B cell (primary cell): ENCODE measurements around the gene KIF23. TPM values are rescaled to one million over a fixed set of nuclear protein-coding genes. Genes with fewer than 3 reads are reported as not detected.

Source experiments
- ATAC-seq: fragments of 200-7000 bp; cut with Tn5 transposase; one replicate; pipeline ENCODE4 v1.10.0; 2021; ENCODE audit warnings: low read depth, mild to moderate bottlenecking, moderate number of reproducible peaks, moderate library complexity
- CTCF ChIA-PET: fragments of 350-600 bp; sonication (Branson Sonifier 250); formaldehyde crosslinking; loops from one replicate; lab custom pipeline; 2021; ENCODE audit warnings: antibody characterized with exemption, inconsistent platforms; lab: Charles Lee
- POLR2A ChIA-PET: fragments of 350-600 bp; sonication (Branson Sonifier 250); formaldehyde crosslinking; loops from one replicate; lab custom pipeline; 2021; ENCODE audit warnings: antibody characterized with exemption; lab: Charles Lee
- DNase-seq: peaks from one replicate; pipeline ENCODE4 v3.0.0; 2013
- H2AFZ ChIP-seq: 2 replicates; pipeline ENCODE4 v1.6.1; 2012; ENCODE audit warnings: mild to moderate bottlenecking, low read depth, low read length; ENCODE audit not compliant: insufficient read depth, poor library complexity, severe bottlenecking
- H3K27ac ChIP-seq, 2 donors: 1 replicate in 1 of 2; 2 replicates in 1 of 2; pipeline ENCODE4 v1.5.1; 2012 to 2013; ENCODE audit warnings: low read length in 2 of 2, mild to moderate bottlenecking in 2 of 2, moderate library complexity in 1 of 2
- H3K27me3 ChIP-seq, 4 experiments: fragments of 200-600 bp in 1 of 4; sonication (generic) in 1 of 4; replicated peaks in 1 of 4; 1 replicate in 2 of 4; 2 replicates in 2 of 4; pipeline versions ENCODE4 v1.6.1 to v1.7.0; 2013 to 2016; ENCODE audit warnings: low read length in 3 of 4, mild to moderate bottlenecking in 2 of 4, mixed read lengths in 1 of 4, moderate library complexity in 1 of 4; ENCODE audit not compliant: insufficient read depth in 4 of 4, control insufficient read depth in 3 of 4; ENCODE audit errors: control extremely low read depth in 1 of 4
- H3K36me3 ChIP-seq, 2 experiments: replicated peaks in 1 of 2; 1 replicate in 1 of 2; 2 replicates in 1 of 2; pipeline versions ENCODE4 v1.6.1 to v1.7.1; 2013; ENCODE audit warnings: low read length in 1 of 2; ENCODE audit not compliant: insufficient read depth in 2 of 2, control insufficient read depth in 1 of 2; ENCODE audit errors: control extremely low read depth in 1 of 2, extremely low read depth in 1 of 2
- H3K4me1 ChIP-seq, 2 donors: fragments of 200-600 bp in 1 of 2; sonication (generic) in 1 of 2; 1 replicate in 1 of 2; 2 replicates in 1 of 2; pipeline versions ENCODE4 v1.5.1 to v1.6.1; 2013 to 2017; ENCODE audit warnings: low read length in 2 of 2; ENCODE audit not compliant: control insufficient read depth in 2 of 2, insufficient read depth in 2 of 2
- H3K4me2 ChIP-seq: replicated peaks from 2 replicates; pipeline ENCODE3; 2012; ENCODE audit warnings: mild to moderate bottlenecking, low read depth, low read length; ENCODE audit not compliant: poor library complexity, severe bottlenecking
- H3K4me3 ChIP-seq, 5 experiments: fragments of 200-600 bp in 1 of 5; sonication (generic) in 1 of 5; 1 replicate in 3 of 5; 2 replicates in 2 of 5; pipeline versions ENCODE4 v1.5.1 to v1.7.0; 2011 to 2016; ENCODE audit warnings: low read length in 4 of 5, mild to moderate bottlenecking in 4 of 5, low read depth in 2 of 5, control low read depth in 1 of 5, moderate library complexity in 1 of 5; ENCODE audit not compliant: insufficient read depth in 1 of 5; ENCODE audit errors: control extremely low read depth in 1 of 5, extremely low read depth in 1 of 5
- H3K79me2 ChIP-seq: fragments of 200-600 bp; sonication (generic); one replicate; pipeline ENCODE4 v1.6.0; 2016; ENCODE audit warnings: low read length; ENCODE audit not compliant: control insufficient read depth, insufficient read depth
- H3K9ac ChIP-seq: fragments of 200-600 bp; sonication (generic); 2 replicates; pipeline ENCODE4 v1.6.1; 2017; ENCODE audit warnings: mild to moderate bottlenecking, low read length, moderate library complexity
- H3K9me3 ChIP-seq, 3 donors: one replicate each; pipeline versions ENCODE4 v1.6.1 to v1.7.1; 2013; ENCODE audit warnings: low read length in 2 of 3; ENCODE audit not compliant: control insufficient read depth in 2 of 3, insufficient read depth in 1 of 3; ENCODE audit errors: control extremely low read depth in 1 of 3
- H4K20me1 ChIP-seq: 2 replicates; pipeline ENCODE4 v1.6.0; 2012; ENCODE audit warnings: mild to moderate bottlenecking, low read length; ENCODE audit not compliant: insufficient read depth, control insufficient read depth, poor library complexity, severe bottlenecking
- H3K27ac Mint-ChIP-seq: one replicate; pipeline ENCODE4 v1.8.0; 2021; ENCODE audit warnings: mixed read lengths
- H3K27me3 Mint-ChIP-seq: one replicate; pipeline ENCODE4 v1.8.0; 2021; ENCODE audit warnings: mixed read lengths
- H3K4me1 Mint-ChIP-seq: one replicate; pipeline ENCODE4 v1.8.0; 2021; ENCODE audit warnings: mixed read lengths
- H3K4me3 Mint-ChIP-seq: one replicate; pipeline ENCODE4 v1.8.0; 2021; ENCODE audit warnings: mixed read lengths
- H3K9me3 Mint-ChIP-seq: one replicate; pipeline ENCODE4 v1.8.0; 2022; ENCODE audit warnings: mixed read lengths; ENCODE audit not compliant: insufficient read depth
- EZH2 ChIP-seq: IDR thresholded peaks from 2 replicates; pipeline ENCODE4 v1.6.1; 2012; ENCODE audit warnings: borderline replicate concordance, low read depth, mild to moderate bottlenecking, moderate library complexity, low read length; ENCODE audit not compliant: insufficient read depth, poor library complexity, severe bottlenecking
- WGBS: methylation state at CpG from one replicate; pipeline ENCODE4 v1.1.5; 2013; ENCODE audit warnings: missing lambda C conversion rate; ENCODE audit not compliant: insufficient coverage; 5-methylcytosine and 5-hydroxymethylcytosine counted together
- intact Hi-C: fragments of 100-400 bp; cut with micrococcal nuclease; formaldehyde crosslinking; loops from one replicate; pipeline ENCODE4 v1.10.0; 2022
- polyA plus RNA-seq: library from polyadenylated mRNA; depleted of rRNA; stranded (reverse); fragments of >200 nt; gene quantifications from 2 replicates; pipeline ENCODE4 v1.2.3, GENCODE V29; 2012
- total RNA-seq, 2 donors: library from RNA; stranded (reverse); fragments of 120-200 nt in 1 of 2; gene quantifications; 1 replicate in 1 of 2; 2 replicates in 1 of 2; pipeline versions ENCODE4 v1.2.3 to v1.2.4, GENCODE V29; 2013 to 2022
- TF ChIP-seq, protein P1 (sequence below): fragments of 200-600 bp; IDR thresholded peaks from one replicate; pipeline ENCODE4 v1.8.0; 2022; ENCODE audit warnings: antibody characterized with exemption, mild to moderate bottlenecking

KIF23 gene
- total and polyA plus RNA-seq, 2 donors (not counting 1 experiment from before 2014, with no cell fraction given): 0.30 to 0.34 TPM

DNA sequence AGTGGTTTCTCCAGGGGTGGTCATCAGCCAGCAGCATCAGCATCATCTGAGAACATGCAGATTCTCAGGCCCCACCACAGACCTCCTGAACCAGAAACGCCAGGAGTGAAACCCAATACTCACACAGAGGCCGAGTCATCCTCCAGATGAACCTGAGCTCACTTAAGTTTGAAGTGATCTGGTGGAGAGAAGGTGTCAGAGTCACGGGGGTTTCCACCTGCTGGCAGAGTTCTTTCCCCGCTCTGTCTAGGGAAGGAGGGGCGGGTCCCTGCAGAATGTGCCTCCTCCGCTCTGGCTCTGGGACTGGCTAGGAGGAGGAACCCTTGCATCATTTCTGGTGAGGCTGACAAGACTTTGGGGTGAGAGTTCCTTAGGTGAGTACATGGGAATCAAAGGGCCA is 13.3 kb upstream of the KIF23 start:
- no peak overlapping the region for H3K4me3 Mint-ChIP-seq
- WGBS: 82% methylated on average over 4 of the region's 6 CpGs
- H3K27me3 ChIP-seq: peaks cover 0 to 5% (median 0%) of the 10 kb centered on the region in 4 experiments
- no peak overlapping the region for H3K27ac ChIP-seq
- H3K9me3 ChIP-seq: no peaks in the 10 kb centered on the region
- intact Hi-C loops: no loop called here
- H3K4me1 ChIP-seq: no peaks in the 10 kb centered on the region
- DNase-seq (no peak), ATAC-seq (no peak)
- no peak overlapping the region for H3K4me3 ChIP-seq
- no peak overlapping the region for H3K27ac Mint-ChIP-seq
- ChIA-PET POLR2A (no interaction called here), CTCF (no interaction called here)
- H3K36me3 ChIP-seq: no peaks in the 10 kb centered on the region
- no peak overlapping the region for H3K4me2 ChIP-seq
- no peak overlapping the region for H3K9ac ChIP-seq
- H4K20me1 ChIP-seq: no peaks in the 10 kb centered on the region
- no peak for TF ChIP-seq EZH2
- TF ChIP-seq, protein P1, sequence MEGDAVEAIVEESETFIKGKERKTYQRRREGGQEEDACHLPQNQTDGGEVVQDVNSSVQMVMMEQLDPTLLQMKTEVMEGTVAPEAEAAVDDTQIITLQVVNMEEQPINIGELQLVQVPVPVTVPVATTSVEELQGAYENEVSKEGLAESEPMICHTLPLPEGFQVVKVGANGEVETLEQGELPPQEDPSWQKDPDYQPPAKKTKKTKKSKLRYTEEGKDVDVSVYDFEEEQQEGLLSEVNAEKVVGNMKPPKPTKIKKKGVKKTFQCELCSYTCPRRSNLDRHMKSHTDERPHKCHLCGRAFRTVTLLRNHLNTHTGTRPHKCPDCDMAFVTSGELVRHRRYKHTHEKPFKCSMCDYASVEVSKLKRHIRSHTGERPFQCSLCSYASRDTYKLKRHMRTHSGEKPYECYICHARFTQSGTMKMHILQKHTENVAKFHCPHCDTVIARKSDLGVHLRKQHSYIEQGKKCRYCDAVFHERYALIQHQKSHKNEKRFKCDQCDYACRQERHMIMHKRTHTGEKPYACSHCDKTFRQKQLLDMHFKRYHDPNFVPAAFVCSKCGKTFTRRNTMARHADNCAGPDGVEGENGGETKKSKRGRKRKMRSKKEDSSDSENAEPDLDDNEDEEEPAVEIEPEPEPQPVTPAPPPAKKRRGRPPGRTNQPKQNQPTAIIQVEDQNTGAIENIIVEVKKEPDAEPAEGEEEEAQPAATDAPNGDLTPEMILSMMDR: no peak
- no peaks in the 10 kb centered on the region for H3K4me1 Mint-ChIP-seq
- H3K27me3 Mint-ChIP-seq: peaks cover 12% of the 10 kb centered on the region
- no peaks in the 10 kb centered on the region for H3K9me3 Mint-ChIP-seq
- H3K79me2 ChIP-seq: no peaks in the 10 kb centered on the region
- no peak overlapping the region for H2AFZ ChIP-seq

DNA sequence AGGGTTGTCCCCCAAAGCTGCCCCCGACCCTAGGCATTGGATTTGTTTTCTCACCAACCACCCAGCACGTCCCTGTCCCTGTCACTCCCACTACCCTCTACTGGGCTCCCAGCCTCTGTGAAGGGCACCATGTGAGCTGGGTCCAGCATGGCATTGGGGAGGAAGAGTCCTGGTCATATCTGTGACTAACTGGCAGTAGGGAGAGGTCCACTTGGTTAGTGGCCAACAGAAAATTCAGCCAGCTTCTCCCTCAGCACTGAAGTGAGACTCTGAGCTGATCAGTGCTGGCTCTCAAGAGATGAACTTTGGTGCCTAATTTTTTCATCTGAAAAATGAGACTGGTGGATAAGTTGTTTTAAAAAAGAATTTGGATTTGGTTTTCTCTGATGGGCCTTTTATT is 11.3 kb upstream of the KIF23 start:
- Mint-ChIP-seq H3K4me3 (no peak overlapping the region), H3K27ac (no peak overlapping the region), H3K9me3 (no peaks in the 10 kb centered on the region), H3K27me3 (peaks cover 15% of the 10 kb centered on the region), H3K4me1 (no peaks in the 10 kb centered on the region)
- Histone ChIP-seq H3K36me3 (no peaks in the 10 kb centered on the region), H3K4me2 (no peak overlapping the region), H2AFZ (no peak overlapping the region), H3K27ac (no peak overlapping the region), H3K9me3 (no peaks in the 10 kb centered on the region), H3K79me2 (no peaks in the 10 kb centered on the region), H3K27me3 (peaks cover 0 to 2% (median 0%) of the 10 kb centered on the region in 4 experiments), H4K20me1 (no peaks in the 10 kb centered on the region), H3K4me1 (no peaks in the 10 kb centered on the region), H3K4me3 (no peak overlapping the region), H3K9ac (no peak overlapping the region)
- DNase-seq (no peak), ATAC-seq (no peak)
- no CpG with 5 or more reads among the region's 2 CpGs for WGBS
- ChIA-PET CTCF (interaction anchor here (1.3 kb wide), 1 partner anchor 8 kb away, joined by 11 read pairs; no protein-coding TSS in a partner anchor), POLR2A (no interaction called here)
- TF ChIP-seq EZH2: no peak
- TF ChIP-seq, protein P1: no peak
- intact Hi-C loops: no loop called here
